ENCODE measurements around the gene PRR11. TPM values are rescaled to one million over a fixed set of nuclear protein-coding genes. Genes with fewer than 3 reads are reported as not detected.

PRR11 gene
- total and polyA plus RNA-seq, 2 of the 8 experiments (the other 6 are each of a cell fraction or from before 2014, with no cell fraction given): 32.7 to 83.0 TPM

DNA sequence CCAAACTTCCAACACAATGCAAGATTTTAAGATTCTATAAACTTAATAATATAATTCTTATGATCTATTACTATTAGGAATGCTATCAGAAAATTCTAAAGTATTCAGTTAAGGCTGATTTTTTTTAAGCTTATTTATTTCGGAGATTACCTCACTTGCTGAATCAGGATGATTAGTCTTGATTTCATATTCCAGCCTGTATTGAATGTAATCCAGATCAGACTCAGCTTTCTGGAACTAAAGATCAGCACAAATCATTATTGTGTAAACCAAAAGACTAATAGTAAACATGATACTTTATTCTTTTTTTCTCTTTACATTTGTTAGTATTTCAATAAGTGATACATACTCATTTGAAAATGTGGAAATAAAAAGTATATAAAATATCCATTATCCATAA lies 24.4 kb upstream of the PRR11 start (continued):
- TF ChIP-seq RAD21 (IDR thresholded peaks at IDR 0.05 in 1 of 2, conservative IDR thresholded peaks at IDR 0.05 in 1 of 2; ENCODE audit: low read depth in 2 of 2, low read length in 2 of 2): no peak
- TF ChIP-seq CHD2 (IDR thresholded peaks at IDR 0.05; ENCODE audit: low read length): no peak
- TF ChIP-seq TCF12 (IDR thresholded peaks at IDR 0.05; ENCODE audit: low read depth, low read length): no peak
- no peak for TF ChIP-seq CBX5 (IDR thresholded peaks at IDR 0.05; ENCODE audit: low read depth, low read length)
- TF ChIP-seq TAF7 (optimal IDR thresholded peaks at IDR 0.05; ENCODE audit: borderline replicate concordance, low read depth, low read length): no peak

All from H1 (cell line).